ENCODE results near the gene SLC22A7.

Gene SLC22A7

DNA sequence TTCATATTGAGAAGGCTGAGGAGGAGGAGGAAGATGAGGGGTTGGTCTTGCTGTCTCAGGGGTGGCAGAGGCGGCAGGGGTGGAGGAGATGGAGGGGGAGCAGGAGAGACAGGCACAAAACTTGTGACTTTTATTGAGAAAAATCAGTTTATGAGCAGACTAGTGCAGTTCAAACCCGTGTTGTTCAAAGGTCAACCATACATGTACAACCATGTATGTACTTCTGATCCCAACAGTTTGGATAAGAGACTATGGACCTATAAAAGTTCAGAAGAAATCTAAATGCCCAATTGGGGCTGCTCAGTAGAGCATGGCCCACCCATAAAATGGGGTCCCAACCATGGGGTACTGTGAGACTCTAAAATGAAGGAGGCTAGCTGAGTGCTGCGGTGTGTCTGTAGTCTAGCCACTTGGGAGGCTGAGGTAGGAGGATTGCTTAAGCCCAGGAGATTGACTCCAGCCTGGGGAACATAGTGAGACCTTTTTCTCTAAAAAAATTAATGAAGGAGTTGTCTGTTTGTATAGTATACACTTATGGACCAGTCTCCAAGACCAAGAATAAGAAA lies 7.6 kb upstream of the SLC22A7 start:
- no peaks in the 10 kb centered on the region for H3K36me3 ChIP-seq (ENCODE audit: control insufficient read depth, insufficient read depth, low read length)
- H3K9ac ChIP-seq (ENCODE audit: low read length), result no peak overlapping the region
- H3K27ac ChIP-seq (ENCODE audit: low read depth, low read length), result no peak overlapping the region
- no peaks in the 10 kb centered on the region for H3K27me3 ChIP-seq (ENCODE audit: control insufficient read depth, insufficient read depth, low read length)
- no peak overlapping the region for H3K4me3 ChIP-seq (ENCODE audit: low read length)
- H3K4me1 ChIP-seq (ENCODE audit: control insufficient read depth, insufficient read depth, low read length), result no peaks in the 10 kb centered on the region

DNA sequence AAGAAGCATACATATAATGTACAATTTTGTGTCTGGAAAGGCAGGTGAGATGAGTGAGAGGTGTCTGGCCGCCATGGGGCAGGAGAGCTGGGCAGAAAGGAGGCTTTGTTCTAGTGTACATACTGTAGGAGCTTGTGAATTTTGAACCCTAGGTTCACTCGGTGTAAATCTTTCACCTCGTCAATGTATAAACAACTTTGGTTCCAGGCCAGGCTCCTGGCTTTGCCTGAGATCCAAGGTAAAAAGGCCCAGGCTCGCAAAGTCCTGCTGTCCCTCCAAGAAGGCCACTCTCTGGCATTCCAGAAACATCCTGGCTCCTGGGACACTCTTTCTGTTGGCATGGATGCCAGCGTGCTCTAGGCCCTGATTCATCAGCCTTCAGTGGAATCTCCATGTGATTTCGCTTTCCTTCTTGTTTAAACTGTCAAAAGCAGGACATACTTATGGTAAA lies 7.1 kb upstream of the SLC22A7 start:
- no peak overlapping the region for H3K4me3 ChIP-seq (ENCODE audit: low read length)
- no peaks in the 10 kb centered on the region for H3K36me3 ChIP-seq (ENCODE audit: control insufficient read depth, insufficient read depth, low read length)
- no peak overlapping the region for H3K9ac ChIP-seq (ENCODE audit: low read length)
- no peaks in the 10 kb centered on the region for H3K27me3 ChIP-seq (ENCODE audit: control insufficient read depth, insufficient read depth, low read length)
- no peaks in the 10 kb centered on the region for H3K4me1 ChIP-seq (ENCODE audit: control insufficient read depth, insufficient read depth, low read length)
- H3K27ac ChIP-seq (ENCODE audit: low read depth, low read length), result no peak overlapping the region

DNA sequence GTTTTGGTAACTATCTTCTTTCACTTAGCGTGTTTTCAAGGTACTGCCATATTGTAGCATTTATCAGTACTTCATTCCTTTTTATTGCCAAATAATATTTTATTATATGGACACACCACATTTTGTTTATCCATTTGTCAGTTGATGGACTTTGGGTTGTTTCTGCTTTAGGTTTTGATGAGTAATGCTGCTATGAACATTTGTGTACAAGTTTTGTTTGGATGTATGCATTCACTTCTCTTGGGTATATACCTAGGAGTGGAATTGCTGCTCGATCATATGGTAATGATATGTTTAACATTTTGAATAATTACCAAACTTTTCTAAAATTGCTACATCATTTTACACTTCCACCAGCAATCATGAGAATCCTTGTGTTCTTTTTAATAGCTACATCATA lies 6.4 kb upstream of the SLC22A7 start:
- H3K9ac ChIP-seq (ENCODE audit: low read length), result no peak overlapping the region
- no peaks in the 10 kb centered on the region for H3K36me3 ChIP-seq (ENCODE audit: control insufficient read depth, insufficient read depth, low read length)
- no peak overlapping the region for H3K4me3 ChIP-seq (ENCODE audit: low read length)
- H3K4me1 ChIP-seq (ENCODE audit: control insufficient read depth, insufficient read depth, low read length), result no peaks in the 10 kb centered on the region
- H3K27ac ChIP-seq (ENCODE audit: low read depth, low read length), result no peak overlapping the region
- H3K27me3 ChIP-seq (ENCODE audit: control insufficient read depth, insufficient read depth, low read length), result no peaks in the 10 kb centered on the region

DNA sequence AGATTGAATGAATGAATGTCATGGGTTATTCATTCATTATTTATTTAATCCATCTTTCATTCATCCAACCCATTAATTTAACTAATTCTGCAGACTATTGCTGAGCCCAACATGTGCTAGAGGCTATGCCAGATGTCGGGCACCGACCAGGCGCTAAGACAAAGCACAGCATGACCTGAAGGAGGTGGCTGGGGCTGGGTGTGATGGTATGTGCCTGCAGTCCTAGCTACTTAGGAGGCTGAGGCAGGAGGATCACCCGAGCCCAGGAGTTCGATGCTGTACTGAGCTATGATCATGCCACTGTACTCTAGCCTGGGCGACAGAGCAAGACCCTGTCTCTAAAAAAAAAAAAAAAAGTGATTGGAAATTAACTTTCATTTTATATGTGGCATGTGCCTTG lies 5.7 kb upstream of the SLC22A7 start:
- H3K9ac ChIP-seq (ENCODE audit: low read length), result no peak overlapping the region
- no peaks in the 10 kb centered on the region for H3K27me3 ChIP-seq (ENCODE audit: control insufficient read depth, insufficient read depth, low read length)
- no peaks in the 10 kb centered on the region for H3K36me3 ChIP-seq (ENCODE audit: control insufficient read depth, insufficient read depth, low read length)
- no peaks in the 10 kb centered on the region for H3K4me1 ChIP-seq (ENCODE audit: control insufficient read depth, insufficient read depth, low read length)
- no peak overlapping the region for H3K4me3 ChIP-seq (ENCODE audit: low read length)
- no peak overlapping the region for H3K27ac ChIP-seq (ENCODE audit: low read depth, low read length)

DNA sequence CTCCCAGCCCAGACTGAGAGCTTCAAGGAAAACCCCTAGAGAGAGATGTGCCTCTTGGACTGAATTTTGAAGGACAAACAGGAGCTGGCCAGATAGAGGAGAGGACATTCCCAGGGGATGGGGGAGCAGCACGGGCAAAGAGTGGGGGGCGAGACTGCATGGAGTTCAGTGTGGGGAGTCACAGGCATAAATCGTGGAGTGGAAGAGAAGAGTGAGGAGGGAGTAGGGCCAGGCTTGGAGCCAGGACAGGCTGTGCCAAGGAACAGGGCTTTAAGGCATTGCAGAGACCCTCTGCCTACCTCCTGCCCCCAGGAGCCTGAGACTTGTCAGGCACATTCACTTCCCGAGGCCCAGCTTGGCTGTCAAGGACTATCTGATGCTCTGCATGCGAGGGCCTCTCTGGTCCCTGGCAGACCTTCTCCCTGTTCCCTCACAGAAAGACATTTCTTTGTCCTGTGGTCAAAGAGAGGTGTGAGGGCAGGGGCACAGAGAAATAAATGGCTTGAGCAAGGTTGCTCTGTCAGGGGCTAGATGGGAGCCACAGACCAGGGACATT lies 5.2 kb upstream of the SLC22A7 start:
- Histone ChIP-seq H3K27ac (ENCODE audit: low read depth, low read length) (no peak overlapping the region), H3K4me1 (ENCODE audit: control insufficient read depth, insufficient read depth, low read length) (no peaks in the 10 kb centered on the region), H3K27me3 (ENCODE audit: control insufficient read depth, insufficient read depth, low read length) (no peaks in the 10 kb centered on the region), H3K9ac (ENCODE audit: low read length) (no peak overlapping the region), H3K4me3 (ENCODE audit: low read length) (no peak overlapping the region), H3K36me3 (ENCODE audit: control insufficient read depth, insufficient read depth, low read length) (no peaks in the 10 kb centered on the region)

DNA sequence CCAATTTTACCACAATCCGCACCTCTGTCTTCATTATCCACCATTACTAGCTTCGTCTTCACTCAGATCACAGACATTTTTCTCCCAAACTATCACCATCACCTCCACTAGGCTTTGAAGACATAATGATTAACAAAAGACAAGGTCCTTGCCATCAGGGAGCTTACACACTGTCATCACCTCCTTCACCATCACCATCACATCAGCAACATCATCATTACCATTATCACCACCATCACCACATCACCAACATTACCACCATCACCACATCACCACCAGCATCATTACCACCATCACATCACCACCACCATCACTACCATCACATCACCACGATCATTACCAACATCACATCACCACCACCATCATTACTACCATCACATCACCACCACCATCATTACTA lies 4.4 kb upstream of the SLC22A7 start:
- Histone ChIP-seq H3K4me3 (ENCODE audit: low read length) (no peak overlapping the region), H3K36me3 (ENCODE audit: control insufficient read depth, insufficient read depth, low read length) (no peaks in the 10 kb centered on the region)

DNA sequence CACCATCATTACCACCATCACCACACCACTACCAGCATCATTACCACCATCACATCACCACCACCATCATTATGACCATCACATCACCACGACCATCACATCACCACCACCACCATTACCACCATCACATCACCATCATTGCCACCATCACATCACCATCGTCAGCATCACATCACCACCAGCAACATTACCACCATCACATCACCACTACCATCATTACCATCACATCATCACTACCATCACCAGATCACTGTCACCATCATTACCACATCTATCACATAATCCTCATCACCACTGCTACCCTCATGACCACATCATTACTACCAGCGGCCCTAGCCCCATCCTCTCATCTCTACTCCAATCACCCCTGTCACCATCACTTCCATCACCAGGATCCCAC lies 3.5 kb upstream of the SLC22A7 start:
- Histone ChIP-seq H3K27ac (ENCODE audit: low read depth, low read length) (no peak overlapping the region), H3K4me1 (ENCODE audit: control insufficient read depth, insufficient read depth, low read length) (no peaks in the 10 kb centered on the region), H3K36me3 (ENCODE audit: control insufficient read depth, insufficient read depth, low read length) (no peaks in the 10 kb centered on the region), H3K4me3 (ENCODE audit: low read length) (no peak overlapping the region), H3K9ac (ENCODE audit: low read length) (no peak overlapping the region), H3K27me3 (ENCODE audit: control insufficient read depth, insufficient read depth, low read length) (no peaks in the 10 kb centered on the region)

More for the DNA sequence above, 4.4 kb upstream of the SLC22A7 start:
- Histone ChIP-seq H3K27ac (ENCODE audit: low read depth, low read length) (no peak overlapping the region), H3K27me3 (ENCODE audit: control insufficient read depth, insufficient read depth, low read length) (no peaks in the 10 kb centered on the region), H3K4me1 (ENCODE audit: control insufficient read depth, insufficient read depth, low read length) (no peaks in the 10 kb centered on the region), H3K9ac (ENCODE audit: low read length) (no peak overlapping the region)

DNA sequence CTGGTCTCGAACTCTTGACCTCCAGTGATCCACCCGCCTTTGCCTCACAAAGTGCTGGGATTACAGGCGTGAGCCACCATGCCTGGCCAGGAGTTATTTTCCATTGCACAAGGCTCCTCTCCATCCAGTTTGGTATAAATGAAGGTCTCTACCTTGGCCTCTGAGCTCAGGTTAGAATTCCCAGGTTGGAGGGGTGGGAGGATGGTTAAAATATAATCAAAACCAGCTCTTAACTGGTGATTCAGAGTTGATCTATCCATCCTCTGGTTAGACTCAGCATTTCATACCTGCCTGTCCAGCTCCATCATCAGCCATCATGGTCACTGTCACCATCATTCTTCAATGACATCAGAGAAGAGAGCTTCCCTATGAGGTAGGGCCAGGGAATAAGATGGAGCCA lies 2.6 kb upstream of the SLC22A7 start:
- Histone ChIP-seq H3K27ac (ENCODE audit: low read depth, low read length) (no peak overlapping the region), H3K36me3 (ENCODE audit: control insufficient read depth, insufficient read depth, low read length) (no peaks in the 10 kb centered on the region), H3K4me3 (ENCODE audit: low read length) (no peak overlapping the region), H3K27me3 (ENCODE audit: control insufficient read depth, insufficient read depth, low read length) (no peaks in the 10 kb centered on the region), H3K9ac (ENCODE audit: low read length) (no peak overlapping the region), H3K4me1 (ENCODE audit: control insufficient read depth, insufficient read depth, low read length) (no peaks in the 10 kb centered on the region)

DNA sequence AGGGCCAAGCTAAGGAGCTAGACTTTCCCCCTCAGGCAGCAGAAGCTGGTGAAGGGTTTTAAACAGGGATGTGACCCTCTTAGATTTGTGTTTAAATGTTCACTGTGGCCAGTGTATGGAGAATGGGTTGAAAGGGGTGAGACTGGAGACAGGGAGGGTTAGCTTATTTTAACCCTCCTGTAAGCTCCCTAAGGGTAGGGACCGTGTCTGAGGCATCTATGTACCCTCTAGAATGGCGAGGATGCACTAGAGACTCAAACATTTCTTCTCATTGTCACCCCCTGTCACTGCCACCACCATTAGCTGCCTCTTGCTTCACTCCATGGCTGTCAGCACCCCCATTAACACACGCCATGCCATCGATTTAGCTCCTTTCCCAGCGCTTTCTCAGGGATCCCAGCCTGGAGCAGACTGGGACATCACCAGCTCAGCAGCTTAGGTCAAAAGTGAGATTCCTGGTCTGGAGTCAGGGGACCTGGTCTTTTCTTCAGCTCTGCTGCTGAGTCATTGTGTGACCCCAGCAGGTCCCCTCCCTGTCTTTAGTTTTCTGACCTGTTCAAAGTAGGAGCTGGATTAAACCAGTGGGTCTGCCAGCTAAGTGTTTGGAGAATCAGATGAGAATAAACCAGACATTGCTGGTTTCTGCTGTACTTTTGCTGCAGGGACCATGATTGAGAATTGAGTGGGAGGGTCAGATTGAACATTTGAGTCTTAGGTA lies 1.1 kb upstream of the SLC22A7 start:
- Histone ChIP-seq H3K4me1 (ENCODE audit: control insufficient read depth, insufficient read depth, low read length) (no peaks in the 10 kb centered on the region), H3K27me3 (ENCODE audit: control insufficient read depth, insufficient read depth, low read length) (peaks cover 3% of the 10 kb centered on the region), H3K9ac (ENCODE audit: low read length) (no peak overlapping the region), H3K27ac (ENCODE audit: low read depth, low read length) (no peak overlapping the region), H3K36me3 (ENCODE audit: control insufficient read depth, insufficient read depth, low read length) (no peaks in the 10 kb centered on the region), H3K4me3 (ENCODE audit: low read length) (no peak overlapping the region)

DNA sequence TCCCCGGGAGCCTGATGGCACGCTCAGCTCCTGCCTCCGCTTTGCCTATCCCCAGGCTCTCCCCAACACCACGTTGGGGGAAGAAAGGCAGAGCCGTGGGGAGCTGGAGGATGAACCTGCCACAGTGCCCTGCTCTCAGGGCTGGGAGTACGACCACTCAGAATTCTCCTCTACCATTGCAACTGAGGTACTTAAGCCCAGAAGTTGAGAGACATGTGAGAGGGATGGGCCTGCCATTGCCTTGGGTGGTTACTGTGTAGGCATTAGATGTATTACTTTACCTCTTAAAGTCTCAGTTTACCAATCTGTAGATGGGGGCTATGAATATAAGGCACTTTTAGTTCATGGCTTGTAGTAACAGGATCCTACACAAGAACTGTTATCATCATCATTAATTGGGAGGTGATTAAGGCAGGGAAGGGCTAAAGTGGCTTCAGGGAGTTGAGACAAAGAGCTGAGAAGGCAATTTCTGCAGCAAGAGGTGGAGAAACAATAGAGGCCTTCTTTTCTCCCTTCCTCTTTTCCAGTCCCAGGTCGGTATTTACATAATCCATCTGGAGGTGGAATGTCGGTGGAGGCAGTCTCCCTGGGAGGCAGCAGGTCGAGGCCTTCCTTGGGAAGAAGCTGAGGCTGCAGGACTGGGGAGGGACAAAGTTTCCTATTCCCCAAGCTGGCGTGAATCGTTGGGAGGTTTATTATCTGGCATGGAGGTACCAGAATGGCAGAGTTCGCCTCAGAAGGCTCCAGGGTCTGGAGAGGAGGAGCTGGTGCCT lies 691 bp downstream of the SLC22A7 start:
- H3K27me3 ChIP-seq (ENCODE audit: control insufficient read depth, insufficient read depth, low read length), result peaks cover 3% of the 10 kb centered on the region
- no peak overlapping the region for H3K4me3 ChIP-seq (ENCODE audit: low read length)
- no peak overlapping the region for H3K9ac ChIP-seq (ENCODE audit: low read length)
- H3K27ac ChIP-seq (ENCODE audit: low read depth, low read length), result no peak overlapping the region
- H3K36me3 ChIP-seq (ENCODE audit: control insufficient read depth, insufficient read depth, low read length), result no peaks in the 10 kb centered on the region
- no peaks in the 10 kb centered on the region for H3K4me1 ChIP-seq (ENCODE audit: control insufficient read depth, insufficient read depth, low read length)

DNA sequence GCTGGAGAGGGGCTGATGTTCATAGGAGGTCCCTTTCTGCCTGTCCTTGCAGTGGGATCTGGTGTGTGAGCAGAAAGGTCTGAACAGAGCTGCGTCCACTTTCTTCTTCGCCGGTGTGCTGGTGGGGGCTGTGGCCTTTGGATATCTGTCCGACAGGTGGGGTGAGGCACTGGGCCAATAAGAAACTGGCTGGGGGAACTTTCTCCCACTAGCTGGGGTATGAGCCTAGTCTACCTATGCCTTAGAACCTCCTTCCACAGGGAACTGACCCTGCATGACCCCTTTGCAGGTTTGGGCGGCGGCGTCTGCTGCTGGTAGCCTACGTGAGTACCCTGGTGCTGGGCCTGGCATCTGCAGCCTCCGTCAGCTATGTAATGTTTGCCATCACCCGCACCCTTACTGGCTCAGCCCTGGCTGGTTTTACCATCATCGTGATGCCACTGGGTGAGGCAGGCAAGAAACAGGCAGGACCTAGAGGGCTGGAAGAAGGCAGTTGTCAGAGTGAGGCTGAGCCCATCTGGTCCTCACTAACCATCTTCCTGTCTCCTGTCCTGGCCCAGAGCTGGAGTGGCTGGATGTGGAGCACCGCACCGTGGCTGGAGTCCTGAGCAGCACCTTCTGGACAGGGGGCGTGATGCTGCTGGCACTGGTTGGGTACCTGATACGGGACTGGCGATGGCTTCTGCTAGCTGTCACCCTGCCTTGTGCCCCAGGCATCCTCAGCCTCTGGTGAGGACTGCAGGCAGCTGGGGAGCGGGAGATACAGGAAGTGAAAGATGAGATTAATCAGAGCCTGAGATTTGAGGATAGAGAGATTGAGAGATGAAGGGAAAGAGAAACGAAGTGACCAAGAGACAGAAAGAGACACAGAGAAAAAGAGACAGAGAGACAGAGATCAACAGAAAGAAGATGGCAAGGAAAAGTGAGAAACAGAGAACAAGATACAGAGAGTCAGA lies 1.6 kb downstream of the SLC22A7 start:
- peaks cover 3% of the 10 kb centered on the region for H3K27me3 ChIP-seq (ENCODE audit: control insufficient read depth, insufficient read depth, low read length)
- H3K27ac ChIP-seq (ENCODE audit: low read depth, low read length), result no peak overlapping the region
- H3K36me3 ChIP-seq (ENCODE audit: control insufficient read depth, insufficient read depth, low read length), result no peaks in the 10 kb centered on the region
- H3K9ac ChIP-seq (ENCODE audit: low read length), result no peak overlapping the region
- no peaks in the 10 kb centered on the region for H3K4me1 ChIP-seq (ENCODE audit: control insufficient read depth, insufficient read depth, low read length)
- no peak overlapping the region for H3K4me3 ChIP-seq (ENCODE audit: low read length)

Measured in rectal smooth muscle tissue (tissue), 1 donor.